Panc1 (cell line): Measurements from ENCODE around the gene GRIN2A. TPM values are rescaled to one million over a fixed set of nuclear protein-coding genes. Genes with fewer than 3 reads are reported as not detected.

Experiments
- ATAC-seq: fragments of 200-7000 bp; cut with Tn5 transposase; 2 replicates; pipeline ENCODE4 v1.9.1; 2020; ENCODE audit warnings: mild to moderate bottlenecking, moderate library complexity
- BruUV-seq: library from RNA; stranded (reverse); fragments of 400-500 nt; replicated peaks from 2 replicates; lab custom pipeline; 2021; lab: Mats Ljungman, UMichigan
- CTCF ChIA-PET: fragments of 300-600 bp; sonication (Branson Sonifier 250); formaldehyde crosslinking; loops from one replicate; lab custom pipeline; 2022; ENCODE audit warnings: antibody characterized with exemption; lab: Charles Lee
- POLR2A ChIA-PET: fragments of 300-600 bp; sonication (Branson Sonifier 250); formaldehyde crosslinking; loops from one replicate; lab custom pipeline; 2022; ENCODE audit warnings: antibody characterized with exemption; lab: Charles Lee
- DNase-seq: peaks from one replicate; pipeline ENCODE4 v3.0.0-alpha.2; 2010; ENCODE audit warnings: low read depth, low spot score
- H3K27ac ChIP-seq: 2 replicates; pipeline ENCODE4 v1.5.1; 2011; ENCODE audit warnings: mild to moderate bottlenecking, low read length, inconsistent platforms
- H3K27me3 ChIP-seq: fragments of 200-500 bp; sonication (Bioruptor generic); 2 replicates; pipeline ENCODE4 v1.6.0; 2014; ENCODE audit warnings: low read length, inconsistent platforms; ENCODE audit not compliant: control insufficient read depth, insufficient read depth
- H3K36me3 ChIP-seq: fragments of 200-500 bp; sonication (Bioruptor generic); 2 replicates; pipeline ENCODE4 v1.5.1; 2014; ENCODE audit warnings: inconsistent platforms, mild to moderate bottlenecking, low read length, moderate library complexity; ENCODE audit not compliant: control insufficient read depth, insufficient read depth
- H3K4me1 ChIP-seq: 2 replicates; pipeline ENCODE4 v1.5.1; 2011; ENCODE audit warnings: inconsistent platforms, mild to moderate bottlenecking, low read length, moderate library complexity; ENCODE audit not compliant: control insufficient read depth, insufficient read depth
- H3K4me3 ChIP-seq, 2 experiments: 2 replicates each; pipeline ENCODE4 v1.5.1; 2011 to 2012; ENCODE audit warnings: low read depth in 2 of 2, low read length in 2 of 2, mild to moderate bottlenecking in 2 of 2, inconsistent platforms in 1 of 2, moderate library complexity in 1 of 2
- H3K9me3 ChIP-seq: fragments of 200-500 bp; sonication (Bioruptor generic); 2 replicates; pipeline ENCODE4 v1.5.1; 2014; ENCODE audit warnings: low read depth, mild to moderate bottlenecking, inconsistent platforms, low read length, moderate library complexity; ENCODE audit not compliant: control insufficient read depth, insufficient read depth
- CTCF ChIP-seq: fragments of 450-650 bp; IDR thresholded peaks from 2 replicates; pipeline ENCODE4 v1.5.1; 2017; ENCODE audit warnings: mild to moderate bottlenecking
- POLR2AphosphoS5 ChIP-seq: IDR thresholded peaks from 2 replicates; pipeline ENCODE4 v1.6.1; 2012; ENCODE audit warnings: mild to moderate bottlenecking, low read depth, low read length, moderate library complexity
- REST ChIP-seq, 2 experiments: IDR thresholded peaks; 2 replicates each; pipeline ENCODE4 v1.6.1; 2011 to 2012; ENCODE audit warnings: low read depth in 2 of 2, control low read depth in 1 of 2, low read length in 1 of 2, mild to moderate bottlenecking in 1 of 2, moderate library complexity in 1 of 2; ENCODE audit not compliant: insufficient read depth in 1 of 2
- SIN3A ChIP-seq: IDR thresholded peaks from 2 replicates; pipeline ENCODE4 v1.6.1; 2012; ENCODE audit warnings: low read depth, mild to moderate bottlenecking, low read length, moderate library complexity, borderline replicate concordance; ENCODE audit not compliant: insufficient read depth
- TCF7L2 ChIP-seq: IDR thresholded peaks from 2 replicates; pipeline ENCODE4 v1.6.1; 2011; ENCODE audit warnings: mild to moderate bottlenecking, low read depth, low read length, inconsistent platforms
- in situ Hi-C: cut with HindIII; loops from 2 replicates; pipeline ENCODE4 v1.10.0; 2016; ENCODE audit warnings: low sequenced_read_pairs, low pct_unique_long_range_greater_than_20kb
- intact Hi-C: fragments of 100-400 bp; cut with micrococcal nuclease; formaldehyde crosslinking; loops from one replicate; pipeline ENCODE4 v1.10.0; 2022; ENCODE audit not compliant: unreplicated experiment
- total RNA-seq: library from RNA; stranded (reverse); gene quantifications from one replicate; pipeline ENCODE4 v1.2.1, GENCODE V29; 2021; ENCODE audit not compliant: unreplicated experiment

Gene GRIN2A
- total RNA-seq, 1 experiment from 2014 or later = 12.3 TPM

- POLR2A ChIA-PET = no interaction called here
Measured at GRCh38 chr16:10200637-10201586, 18.7 kb upstream of the GRIN2A start.

GRCh38 chr16:10196999-10197398 is 14.8 kb upstream of the GRIN2A start:
- peaks cover 4% of the 10 kb centered on the region; the same call in 1 of the 2 replicates for H3K27me3 ChIP-seq
- H3K4me1 ChIP-seq = no peaks in the 10 kb centered on the region
- ATAC-seq (no peak), DNase-seq (no peak)
- CTCF ChIA-PET = interaction anchor here (0.5 kb wide), 2 partner anchors 473 to 545 kb away, joined by 3 to 4 read pairs; no protein-coding TSS in a partner anchor
- H3K4me3 ChIP-seq = no peak overlapping the region
- no peaks in the 10 kb centered on the region for H3K36me3 ChIP-seq
- no peak overlapping the region for H3K27ac ChIP-seq
- no peak for TF ChIP-seq POLR2AphosphoS5
- no peak for TF ChIP-seq SIN3A
- TF ChIP-seq REST (IDR thresholded peaks at IDR 0.05; ENCODE audit: insufficient read depth in 1 of 2, low read depth in 2 of 2, low read length in 1 of 2) = no peak
- no peak for TF ChIP-seq CTCF
- intact Hi-C loops = no loop called here
- in situ Hi-C loops = no loop called here
- POLR2A ChIA-PET = interaction anchor here (0.7 kb wide), 1 partner anchor 14 kb away, joined by 3 read pairs; no protein-coding TSS in a partner anchor
- H3K9me3 ChIP-seq = no peaks in the 10 kb centered on the region
- BruUV-seq = no TSS peak

More at GRCh38 chr16:10200637-10201586, 18.7 kb upstream of the GRIN2A start:
- BruUV-seq = no TSS peak
- Histone ChIP-seq H3K27me3 (peaks cover 4% of the 10 kb centered on the region; the same call in 1 of the 2 replicates), H3K36me3 (no peaks in the 10 kb centered on the region), H3K27ac (no peak overlapping the region), H3K9me3 (no peaks in the 10 kb centered on the region), H3K4me1 (no peaks in the 10 kb centered on the region), H3K4me3 (no peak overlapping the region)
- DNase-seq (no peak), ATAC-seq (no peak)
- in situ Hi-C loops (no loop called here), intact Hi-C loops (no loop called here)
- TF ChIP-seq SIN3A = no peak
- TF ChIP-seq CTCF = no peak
- no peak for TF ChIP-seq POLR2AphosphoS5
- no peak for TF ChIP-seq TCF7L2
- CTCF ChIA-PET = no interaction called here
